ENCODE data around the gene MLLT1. TPM values are rescaled to one million over a fixed set of nuclear protein-coding genes. Genes with fewer than 3 reads are reported as not detected.

Gene MLLT1
- total RNA-seq, 1 donor from 2014 or later: 36.0 TPM

- intact Hi-C loops (cut with micrococcal nuclease): no loop called here
- Histone ChIP-seq H3K4me3 (no peak overlapping the region), H3K36me3 (peaks cover 38% of the 10 kb centered on the region), H3K4me1 (no peaks in the 10 kb centered on the region), H3K27me3 (ENCODE audit: low read depth) (no peaks in the 10 kb centered on the region), H3K27ac (replicated peaks) (no peak overlapping the region), H3K9me3 (replicated peaks) (no peaks in the 10 kb centered on the region)
- no peak for TF ChIP-seq CTCF (IDR thresholded peaks at IDR 0.05; ENCODE audit: borderline replicate concordance)
- DNase-seq: no peak
Measured at GRCh38 chr19:6210721-6211600, 68.8 kb downstream of the MLLT1 start.

DNA sequence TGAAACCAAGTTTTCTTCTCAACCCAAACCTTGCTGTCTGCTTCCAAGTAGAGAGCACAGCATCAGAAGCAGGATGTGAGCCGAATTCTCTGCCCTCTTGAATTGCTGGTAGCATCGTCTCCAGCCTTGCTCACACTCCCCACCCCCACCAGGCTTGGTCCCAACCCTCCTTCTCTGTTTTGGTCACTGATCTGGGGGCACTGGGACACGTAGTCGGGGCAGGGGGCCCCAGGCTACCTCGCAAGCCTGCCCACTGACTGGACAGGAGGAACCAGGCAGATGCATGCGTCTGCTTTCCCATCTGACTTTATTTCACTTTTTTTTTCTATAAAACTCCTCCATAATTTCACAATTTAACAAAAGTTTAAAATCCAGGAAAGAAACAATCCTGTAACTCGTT is 69.7 kb downstream of the MLLT1 start:
- H3K36me3 ChIP-seq: peaks cover 29% of the 10 kb centered on the region
- TF ChIP-seq CTCF (IDR thresholded peaks at IDR 0.05; ENCODE audit: borderline replicate concordance): no peak
- no peaks in the 10 kb centered on the region for H3K4me1 ChIP-seq
- no peak overlapping the region for H3K4me3 ChIP-seq
- intact Hi-C loops (cut with micrococcal nuclease): no loop called here
- H3K27ac ChIP-seq (replicated peaks): no peak overlapping the region
- no peak for DNase-seq
- no peaks in the 10 kb centered on the region for H3K9me3 ChIP-seq (replicated peaks)
- H3K27me3 ChIP-seq (ENCODE audit: low read depth): no peaks in the 10 kb centered on the region

DNA sequence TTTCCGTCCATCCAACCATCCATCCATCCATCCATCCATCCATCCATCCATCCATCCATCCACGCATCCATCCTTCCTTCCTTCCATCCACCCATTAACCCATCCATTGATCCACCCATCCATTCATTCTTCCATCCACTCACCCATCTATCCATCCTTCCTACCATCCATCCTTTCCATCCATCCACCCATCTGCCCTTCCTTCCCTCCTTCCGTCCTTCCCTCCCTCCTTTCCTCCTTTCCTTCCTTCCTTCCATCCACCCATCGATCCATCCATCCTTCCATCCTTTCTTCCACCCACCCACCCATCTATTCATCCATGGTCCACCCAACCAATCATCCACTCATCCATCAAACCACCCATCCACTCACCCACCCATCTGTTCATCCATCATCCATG is 70.1 kb downstream of the MLLT1 start:
- Histone ChIP-seq H3K27me3 (ENCODE audit: low read depth) (no peaks in the 10 kb centered on the region), H3K4me1 (no peaks in the 10 kb centered on the region), H3K36me3 (peaks cover 25% of the 10 kb centered on the region), H3K27ac (replicated peaks) (no peak overlapping the region), H3K9me3 (replicated peaks) (no peaks in the 10 kb centered on the region), H3K4me3 (no peak overlapping the region)
- DNase-seq: no peak
- no peak for TF ChIP-seq CTCF (IDR thresholded peaks at IDR 0.05; ENCODE audit: borderline replicate concordance)
- intact Hi-C loops (cut with micrococcal nuclease): no loop called here

DNA sequence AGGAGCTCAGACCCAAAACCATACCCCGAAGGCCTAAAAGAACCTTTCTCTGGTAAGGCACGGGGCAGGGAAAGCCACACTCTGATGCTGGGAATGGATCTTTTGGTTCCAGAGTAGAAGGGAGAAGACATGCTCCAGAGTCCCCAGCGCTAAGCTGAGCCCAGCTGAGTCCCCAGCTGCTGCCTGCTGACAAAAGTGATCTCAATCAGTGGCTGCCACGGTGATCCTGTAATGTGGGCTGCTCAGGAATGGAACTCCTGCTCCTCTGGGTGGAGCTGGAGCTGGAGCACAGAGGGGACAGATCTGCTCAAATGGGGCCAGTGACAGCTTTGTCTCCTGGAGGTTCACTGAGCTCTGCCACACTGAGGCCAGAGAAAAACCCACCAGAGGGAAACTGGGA is 70.5 kb downstream of the MLLT1 start:
- no peak for TF ChIP-seq CTCF (IDR thresholded peaks at IDR 0.05; ENCODE audit: borderline replicate concordance)
- intact Hi-C loops (cut with micrococcal nuclease): no loop called here
- H3K9me3 ChIP-seq (replicated peaks): no peaks in the 10 kb centered on the region
- H3K4me1 ChIP-seq: no peaks in the 10 kb centered on the region
- no peak for DNase-seq
- H3K4me3 ChIP-seq: no peak overlapping the region
- no peak overlapping the region for H3K27ac ChIP-seq (replicated peaks)
- H3K36me3 ChIP-seq: peaks cover 23% of the 10 kb centered on the region
- no peaks in the 10 kb centered on the region for H3K27me3 ChIP-seq (ENCODE audit: low read depth)

DNA sequence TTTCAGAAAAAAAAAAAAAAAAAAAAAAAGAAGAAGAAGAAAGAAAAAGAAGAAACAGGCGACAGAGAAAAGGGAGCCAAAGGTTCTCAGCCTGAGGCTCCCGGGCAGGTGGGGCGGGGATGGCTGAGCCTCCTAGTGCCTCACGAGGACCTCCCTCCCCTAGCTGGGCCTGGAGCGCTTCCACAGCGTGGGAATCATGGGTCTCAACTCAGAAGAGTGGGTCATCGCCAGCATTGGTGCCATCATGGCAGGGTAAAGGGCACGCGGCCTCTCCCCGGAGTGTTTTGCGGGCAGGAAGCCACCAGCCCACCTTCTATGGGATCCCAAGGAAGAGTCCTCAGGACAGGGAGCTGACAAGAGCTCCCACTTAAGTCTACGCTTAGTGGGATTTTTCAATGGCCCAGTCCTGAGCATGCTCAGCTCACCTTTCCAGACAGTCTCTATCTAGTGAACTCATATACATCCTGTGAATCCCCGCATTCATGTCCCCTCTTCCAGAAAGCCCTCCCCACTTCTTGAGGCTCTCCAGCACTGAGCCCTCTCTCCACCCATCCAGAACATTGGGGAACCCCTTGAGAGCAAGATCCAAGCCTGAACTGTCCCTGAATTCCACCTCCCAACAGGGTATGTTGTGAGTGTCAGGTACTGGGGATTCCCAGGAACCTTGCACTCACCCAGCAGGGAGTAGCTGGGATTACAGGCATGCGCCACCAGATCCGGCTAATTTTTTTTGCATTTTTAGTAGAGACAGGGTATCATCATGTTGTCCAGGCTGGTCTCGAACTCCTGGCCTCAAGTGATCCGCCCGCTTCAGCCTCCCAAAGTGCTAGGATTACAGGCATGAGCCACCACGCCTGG is 74.7 kb downstream of the MLLT1 start:
- intact Hi-C loops (cut with micrococcal nuclease): no loop called here
- Histone ChIP-seq H3K4me3 (no peak overlapping the region), H3K27ac (replicated peaks) (no peak overlapping the region), H3K4me1 (peaks cover 2% of the 10 kb centered on the region), H3K9me3 (replicated peaks) (no peaks in the 10 kb centered on the region), H3K36me3 (no peaks in the 10 kb centered on the region), H3K27me3 (ENCODE audit: low read depth) (no peaks in the 10 kb centered on the region)
- TF ChIP-seq CTCF (IDR thresholded peaks at IDR 0.05; ENCODE audit: borderline replicate concordance): no peak
- DNase-seq: no peak
